GM23338 (cell line): ENCODE measurements around the gene HNF4A. TPM values are rescaled to one million over a fixed set of nuclear protein-coding genes. Genes with fewer than 3 reads are reported as not detected.

Experiments used
- ATAC-seq: fragments of 200-7000 bp; cut with Tn5 transposase; 3 replicates; pipeline ENCODE4 v1.9.1; 2020
- DNase-seq: peaks from one replicate; pipeline ENCODE4 v3.0.0-alpha.2; 2015; ENCODE audit warnings: low spot score
- H2AFZ ChIP-seq: fragments of 200-600 bp; sonication (generic); 2 replicates; pipeline ENCODE4 v1.8.0; 2016; ENCODE audit warnings: antibody characterized with exemption, mild to moderate bottlenecking, moderate library complexity
- H3F3A ChIP-seq: fragments of 200-600 bp; sonication (generic); replicated peaks from 2 replicates; pipeline ENCODE4 v1.8.0; 2017; ENCODE audit warnings: antibody characterized with exemption, mixed run types, low read depth
- H3K27ac ChIP-seq: fragments of 200-600 bp; sonication (generic); 2 replicates; pipeline ENCODE4 v1.6.1; 2016; ENCODE audit warnings: low read depth
- H3K27me3 ChIP-seq: fragments of 200-600 bp; sonication (generic); 2 replicates; pipeline ENCODE4 v1.8.0; 2016; ENCODE audit warnings: mild to moderate bottlenecking, mixed run types, moderate library complexity; ENCODE audit not compliant: insufficient read depth
- H3K36me3 ChIP-seq: fragments of 200-600 bp; sonication (generic); 2 replicates; pipeline ENCODE4 v1.8.0; 2016; ENCODE audit warnings: mild to moderate bottlenecking; ENCODE audit not compliant: insufficient read depth
- H3K4me1 ChIP-seq: fragments of 200-600 bp; sonication (generic); 2 replicates; pipeline ENCODE4 v1.8.0; 2016; ENCODE audit warnings: mild to moderate bottlenecking, moderate library complexity; ENCODE audit not compliant: insufficient read depth
- H3K4me2 ChIP-seq: fragments of 200-600 bp; sonication (generic); 2 replicates; pipeline ENCODE4 v1.7.1; 2017; ENCODE audit warnings: mixed run types
- H3K4me3 ChIP-seq: fragments of 200-600 bp; sonication (generic); 2 replicates; pipeline ENCODE4 v1.6.1; 2016; ENCODE audit warnings: mixed run types
- H3K79me2 ChIP-seq: fragments of 200-600 bp; sonication (generic); replicated peaks from 2 replicates; pipeline ENCODE4 v1.8.0; 2017; ENCODE audit warnings: mild to moderate bottlenecking; ENCODE audit not compliant: insufficient read depth
- H3K9me2 ChIP-seq: fragments of 200-600 bp; sonication (generic); 2 replicates; pipeline ENCODE4 v1.8.0; 2017; ENCODE audit not compliant: insufficient read depth
- H4K20me1 ChIP-seq: fragments of 200-600 bp; sonication (generic); replicated peaks from 2 replicates; pipeline ENCODE4 v1.8.0; 2017; ENCODE audit warnings: mild to moderate bottlenecking; ENCODE audit not compliant: insufficient read depth
- H3K27ac Mint-ChIP-seq: 2 replicates; pipeline ENCODE4 v1.8.0; 2020; ENCODE audit warnings: inconsistent platforms, mild to moderate bottlenecking, moderate library complexity, mixed read lengths
- H3K27me3 Mint-ChIP-seq: 3 replicates; pipeline ENCODE4 v1.8.0; 2022; ENCODE audit warnings: low read depth, mild to moderate bottlenecking, moderate library complexity, mixed read lengths, inconsistent platforms; ENCODE audit not compliant: insufficient read depth, poor library complexity
- H3K36me3 Mint-ChIP-seq: 3 replicates; pipeline ENCODE4 v1.8.0; 2021; ENCODE audit warnings: low read depth, mild to moderate bottlenecking, inconsistent platforms, moderate library complexity, mixed read lengths
- H3K4me1 Mint-ChIP-seq: 3 replicates; pipeline ENCODE4 v1.8.0; 2020; ENCODE audit warnings: mild to moderate bottlenecking, inconsistent platforms, mixed read lengths
- H3K4me3 Mint-ChIP-seq: 3 replicates; pipeline ENCODE4 v1.8.0; 2021; ENCODE audit warnings: moderate library complexity, mild to moderate bottlenecking, inconsistent platforms, mixed read lengths
- H3K9me3 Mint-ChIP-seq: 3 replicates; pipeline ENCODE4 v1.8.0; 2020; ENCODE audit warnings: moderate library complexity, mild to moderate bottlenecking, inconsistent platforms, mixed read lengths
- CREB1 ChIP-seq: fragments of 250-450 bp; sonication (Bioruptor Pico); IDR thresholded peaks from 2 replicates; pipeline ENCODE4 v1.5.0; 2020; ENCODE audit warnings: low read depth, mild to moderate bottlenecking, moderate library complexity
- EZH2 ChIP-seq: fragments of 200-600 bp; sonication (generic); IDR thresholded peaks from one replicate; pipeline ENCODE4 v1.8.0; 2017; ENCODE audit warnings: antibody characterized with exemption, mild to moderate bottlenecking, low read depth; ENCODE audit not compliant: unreplicated experiment
- EZH2phosphoT487 ChIP-seq: fragments of 200-600 bp; sonication (generic); IDR thresholded peaks from one replicate; pipeline ENCODE4 v1.8.1; 2018; ENCODE audit warnings: antibody characterized with exemption; ENCODE audit not compliant: unreplicated experiment
- JUNB ChIP-seq: IDR thresholded peaks from one replicate; pipeline ENCODE4 v1.6.1; 2016; ENCODE audit warnings: antibody characterized with exemption; ENCODE audit not compliant: unreplicated experiment
- NANOG ChIP-seq: IDR thresholded peaks from 2 replicates; pipeline ENCODE4 v1.6.1; 2016; ENCODE audit warnings: antibody characterized with exemption, borderline replicate concordance
- POLR2AphosphoS5 ChIP-seq: IDR thresholded peaks from 2 replicates; pipeline ENCODE4 v1.6.1; 2016; ENCODE audit warnings: antibody characterized with exemption, low read depth
- STAT1 ChIP-seq: IDR thresholded peaks from one replicate; pipeline ENCODE4 v1.6.1; 2016; ENCODE audit warnings: antibody characterized with exemption; ENCODE audit not compliant: unreplicated experiment
- ZNF114 ChIP-seq: fragments of 250-450 bp; sonication (Bioruptor Pico); IDR thresholded peaks from 2 replicates; pipeline ENCODE4 v1.5.0; 2020; ENCODE audit warnings: mild to moderate bottlenecking, moderate library complexity
- ZNF331 ChIP-seq: fragments of 250-450 bp; sonication (Bioruptor Pico); IDR thresholded peaks from 2 replicates; pipeline ENCODE4 v1.5.0; 2020; ENCODE audit warnings: low read depth, mild to moderate bottlenecking, moderate library complexity
- polyA plus RNA-seq: library from polyadenylated mRNA; unstranded; fragments of >200 nt; fragmentation: Nextera tagmentation; extraction: Ambion mirVana; gene quantifications from 2 replicates; pipeline ENCODE4 v1.2.1, GENCODE V29; 2016
- total RNA-seq: library from RNA; depleted of rRNA; stranded (reverse); fragments of >200 nt; shearing (Covaris generic); gene quantifications from 2 replicates; pipeline ENCODE4 v1.2.3, GENCODE V29; 2014
- TF ChIP-seq, protein P1 (sequence below), 2 experiments: fragments of 200-600 bp in 1 of 2; sonication (generic) in 1 of 2; conservative IDR thresholded peaks; 2 replicates each; pipeline versions ENCODE4 v1.5.1 to v1.6.1; 2016 to 2017; ENCODE audit warnings: antibody characterized with exemption in 2 of 2, low read depth in 2 of 2, mild to moderate bottlenecking in 2 of 2, moderate library complexity in 1 of 2
- TF ChIP-seq, protein P2 (sequence below): IDR thresholded peaks from 2 replicates; pipeline ENCODE4 v1.6.1; 2016; ENCODE audit warnings: antibody characterized with exemption

HNF4A gene
- total and polyA plus RNA-seq, 2 experiments from 2014 or later: not detected

DNA sequence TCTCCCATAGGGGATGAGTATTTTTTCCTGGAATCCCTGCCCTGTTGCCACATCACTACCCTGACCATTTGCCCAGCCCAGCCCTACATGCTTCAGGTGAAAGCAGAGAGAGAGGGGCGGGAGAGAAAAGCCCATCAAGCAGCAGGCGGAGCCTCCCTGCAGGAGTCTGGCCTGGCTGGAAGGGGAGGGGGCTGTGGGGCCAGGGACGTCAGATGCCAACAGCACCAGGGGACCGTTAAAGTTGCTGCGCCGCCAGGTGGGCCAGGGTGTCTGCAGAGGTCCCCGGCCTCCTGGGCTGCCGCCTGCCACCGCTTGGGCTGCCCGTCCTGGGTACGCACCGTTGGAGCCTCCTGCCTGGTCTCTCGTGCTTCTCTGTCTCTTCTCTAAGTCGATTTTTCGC is 19.4 kb upstream of the HNF4A start (continued):
- TF ChIP-seq ZNF331 (CRISPR knock-in tag) (no peak), EZH2 (no peak), CREB1 (no peak), POLR2AphosphoS5 (no peak)
- TF ChIP-seq, protein P1, sequence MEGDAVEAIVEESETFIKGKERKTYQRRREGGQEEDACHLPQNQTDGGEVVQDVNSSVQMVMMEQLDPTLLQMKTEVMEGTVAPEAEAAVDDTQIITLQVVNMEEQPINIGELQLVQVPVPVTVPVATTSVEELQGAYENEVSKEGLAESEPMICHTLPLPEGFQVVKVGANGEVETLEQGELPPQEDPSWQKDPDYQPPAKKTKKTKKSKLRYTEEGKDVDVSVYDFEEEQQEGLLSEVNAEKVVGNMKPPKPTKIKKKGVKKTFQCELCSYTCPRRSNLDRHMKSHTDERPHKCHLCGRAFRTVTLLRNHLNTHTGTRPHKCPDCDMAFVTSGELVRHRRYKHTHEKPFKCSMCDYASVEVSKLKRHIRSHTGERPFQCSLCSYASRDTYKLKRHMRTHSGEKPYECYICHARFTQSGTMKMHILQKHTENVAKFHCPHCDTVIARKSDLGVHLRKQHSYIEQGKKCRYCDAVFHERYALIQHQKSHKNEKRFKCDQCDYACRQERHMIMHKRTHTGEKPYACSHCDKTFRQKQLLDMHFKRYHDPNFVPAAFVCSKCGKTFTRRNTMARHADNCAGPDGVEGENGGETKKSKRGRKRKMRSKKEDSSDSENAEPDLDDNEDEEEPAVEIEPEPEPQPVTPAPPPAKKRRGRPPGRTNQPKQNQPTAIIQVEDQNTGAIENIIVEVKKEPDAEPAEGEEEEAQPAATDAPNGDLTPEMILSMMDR (conservative IDR thresholded peaks at IDR 0.05; ENCODE audit: low read depth in 2 of 2): no peak

DNA sequence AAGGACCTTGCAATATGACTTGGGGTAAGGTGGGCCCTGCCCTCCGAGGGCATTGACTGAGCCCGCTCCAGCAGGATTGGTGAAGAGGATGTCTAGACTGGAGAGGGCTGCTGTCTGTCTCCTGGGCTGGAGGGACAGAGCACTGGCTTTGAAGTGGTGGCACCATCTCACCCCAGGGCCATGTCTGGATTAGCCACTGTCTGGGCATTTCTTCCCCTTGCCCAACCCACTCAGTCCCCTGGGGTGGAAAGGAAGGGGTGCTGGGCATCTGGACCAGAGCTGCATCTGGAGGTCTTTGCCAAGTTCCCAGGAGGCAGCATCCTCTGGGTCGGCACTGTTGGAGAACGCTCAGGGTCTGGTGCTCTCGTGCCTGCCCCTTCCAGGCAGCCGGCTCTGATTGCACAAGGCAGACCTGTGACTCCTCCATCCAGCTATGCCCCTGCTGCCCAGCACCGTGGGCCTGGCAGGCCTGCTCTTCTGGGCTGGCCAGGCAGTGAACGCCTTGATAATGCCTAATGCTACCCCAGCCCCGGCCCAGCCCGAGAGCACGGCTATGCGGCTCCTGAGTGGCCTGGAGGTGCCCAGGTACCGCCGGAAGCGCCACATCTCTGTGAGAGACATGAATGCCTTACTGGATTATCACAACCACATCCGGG is 18.6 kb upstream of the HNF4A start, which contains the start of gene R3HDML:
Gene R3HDML (plus strand): TSS at position 319 of the 656 bp plus-strand sequence. CDS start 115 bp downstream, at position 434.
- no peaks in the 10 kb centered on the region for H3K36me3 ChIP-seq
- no peak within 1 kb of the TSS for H3K27ac ChIP-seq
- H3K79me2 ChIP-seq: no peaks in the 10 kb centered on the region
- no peaks in the 10 kb centered on the region for H3F3A ChIP-seq
- H4K20me1 ChIP-seq: no peaks in the 10 kb centered on the region
- peak within 1 kb of the TSS; percentile 27; the same call in 1 of the 2 replicates for H3K4me3 ChIP-seq
- ATAC-seq (no peak), DNase-seq (no peak)
- H3K9me2 ChIP-seq: no peaks in the 10 kb centered on the region
- no peaks in the 10 kb centered on the region for H3K27me3 Mint-ChIP-seq
- peak within 1 kb of the TSS; percentile 90 for H2AFZ ChIP-seq
- no peaks in the 10 kb centered on the region for H3K36me3 Mint-ChIP-seq
- TF ChIP-seq, protein P1 (conservative IDR thresholded peaks at IDR 0.05; ENCODE audit: low read depth in 2 of 2): no peak
- TF ChIP-seq, protein P2, sequence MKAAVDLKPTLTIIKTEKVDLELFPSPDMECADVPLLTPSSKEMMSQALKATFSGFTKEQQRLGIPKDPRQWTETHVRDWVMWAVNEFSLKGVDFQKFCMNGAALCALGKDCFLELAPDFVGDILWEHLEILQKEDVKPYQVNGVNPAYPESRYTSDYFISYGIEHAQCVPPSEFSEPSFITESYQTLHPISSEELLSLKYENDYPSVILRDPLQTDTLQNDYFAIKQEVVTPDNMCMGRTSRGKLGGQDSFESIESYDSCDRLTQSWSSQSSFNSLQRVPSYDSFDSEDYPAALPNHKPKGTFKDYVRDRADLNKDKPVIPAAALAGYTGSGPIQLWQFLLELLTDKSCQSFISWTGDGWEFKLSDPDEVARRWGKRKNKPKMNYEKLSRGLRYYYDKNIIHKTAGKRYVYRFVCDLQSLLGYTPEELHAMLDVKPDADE: no peak
- H3K9me3 Mint-ChIP-seq: no peaks in the 10 kb centered on the region
- H3K4me2 ChIP-seq: peak within 1 kb of the TSS; percentile 34; the same call in 1 of the 2 replicates
- H3K4me3 Mint-ChIP-seq: peak within 1 kb of the TSS; percentile 44; the same call in 1 of the 3 replicates
- no peaks in the 10 kb centered on the region for H3K27me3 ChIP-seq
- H3K27ac Mint-ChIP-seq: no peak within 1 kb of the TSS; the same call in 1 of the 2 replicates
- peaks cover 3% of the 10 kb centered on the region; the same call in 1 of the 2 replicates for H3K4me1 ChIP-seq
- peaks cover 14% of the 10 kb centered on the region for H3K4me1 Mint-ChIP-seq

DNA sequence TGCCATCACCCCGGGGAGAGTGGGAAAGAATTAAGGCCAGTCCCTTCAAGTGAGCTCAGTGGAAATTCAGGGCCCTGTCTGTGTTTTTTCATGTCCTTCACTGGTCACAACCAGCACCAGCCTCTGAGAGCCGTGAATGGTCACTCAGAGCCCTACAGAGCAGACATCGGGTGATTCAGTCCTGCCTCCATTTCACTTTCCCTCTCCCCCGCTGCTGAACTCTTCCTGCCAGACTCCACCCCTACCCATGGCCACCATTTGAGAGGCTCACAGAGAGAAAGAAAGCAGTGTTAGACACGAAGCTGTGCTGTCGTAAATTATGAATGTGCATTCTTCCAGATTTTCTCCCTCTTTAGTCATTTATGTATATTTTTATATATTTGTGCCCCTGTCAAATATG is 13.3 kb upstream of the HNF4A start:
- Histone ChIP-seq H3K36me3 (no peaks in the 10 kb centered on the region), H2AFZ (no peak overlapping the region), H4K20me1 (no peaks in the 10 kb centered on the region), H3K4me1 (no peaks in the 10 kb centered on the region), H3K27me3 (no peaks in the 10 kb centered on the region), H3K4me3 (no peak overlapping the region), H3K4me2 (no peak overlapping the region), H3F3A (no peaks in the 10 kb centered on the region), H3K9me2 (no peaks in the 10 kb centered on the region), H3K27ac (no peak overlapping the region), H3K79me2 (no peaks in the 10 kb centered on the region)
- Mint-ChIP-seq H3K4me3 (no peak overlapping the region), H3K27ac (peak overlapping the region; percentile 89), H3K9me3 (no peaks in the 10 kb centered on the region), H3K36me3 (no peaks in the 10 kb centered on the region), H3K4me1 (peaks cover 5% of the 10 kb centered on the region; the same call in 2 of the 3 replicates), H3K27me3 (no peaks in the 10 kb centered on the region)
- no peak for DNase-seq
- no peak for ATAC-seq
- TF ChIP-seq, protein P2: no peak
- TF ChIP-seq, protein P1 (conservative IDR thresholded peaks at IDR 0.05; ENCODE audit: low read depth in 2 of 2): no peak
- TF ChIP-seq STAT1: no peak
- no peak for TF ChIP-seq POLR2AphosphoS5
- no peak for TF ChIP-seq ZNF114
- TF ChIP-seq CREB1: no peak
- no peak for TF ChIP-seq NANOG
- TF ChIP-seq EZH2phosphoT487: no peak
- TF ChIP-seq JUNB: no peak
